HepG2 (cell line): ENCODE results near the gene MIEF1. TPM values are rescaled to one million over a fixed set of nuclear protein-coding genes. Genes with fewer than 3 reads are reported as not detected.

Experiments
- CCDC6 ChIP-seq: sonication (generic); formaldehyde crosslinking; IDR thresholded peaks from 2 replicates; pipeline ENCODE4 v1.8.1; 2022; ENCODE audit warnings: mild to moderate bottlenecking, missing genetic modification reagents, moderate library complexity
- HOXA5 ChIP-seq: sonication (generic); formaldehyde crosslinking; IDR thresholded peaks from 2 replicates; pipeline ENCODE4 v1.4.0; 2020; ENCODE audit warnings: missing genetic modification reagents
- JARID2 ChIP-seq: sonication (generic); formaldehyde crosslinking; IDR thresholded peaks from 2 replicates; pipeline ENCODE4 v1.8.1; 2023; ENCODE audit warnings: missing genetic modification reagents, inconsistent platforms; ENCODE audit not compliant: insufficient replicate concordance
- KLF16 ChIP-seq, 2 experiments: sonication (generic) in 1 of 2; formaldehyde crosslinking in 1 of 2; IDR thresholded peaks; 2 replicates each; pipeline versions ENCODE4 v1.6.1 to v1.8.0; 2016 to 2023; ENCODE audit warnings: missing genetic modification reagents in 2 of 2, missing compliant biosample characterization in 1 of 2
- KMT2B ChIP-seq: IDR thresholded peaks from 2 replicates; pipeline ENCODE4 v1.6.1; 2016; ENCODE audit warnings: missing genetic modification reagents, missing compliant biosample characterization
- MEIS2 ChIP-seq: sonication (generic); formaldehyde crosslinking; IDR thresholded peaks from 2 replicates; pipeline ENCODE4 v1.9.0; 2021; ENCODE audit warnings: mild to moderate bottlenecking, missing genetic modification reagents
- NFE2 ChIP-seq: sonication (generic); formaldehyde crosslinking; IDR thresholded peaks from 2 replicates; pipeline ENCODE4 v1.4.0; 2020; ENCODE audit warnings: missing genetic modification reagents
- NFIC ChIP-seq: IDR thresholded peaks from 2 replicates; pipeline ENCODE4 v1.6.1; 2012; ENCODE audit warnings: mild to moderate bottlenecking, low read length, inconsistent platforms
- NR2F2 ChIP-seq: IDR thresholded peaks from 2 replicates; pipeline ENCODE4 v1.6.1; 2012; ENCODE audit warnings: low read depth, inconsistent platforms, borderline replicate concordance
- RBM22 ChIP-seq: fragments of 200-400 bp; formaldehyde crosslinking; optimal IDR thresholded peaks from 2 replicates; pipeline ENCODE3; 2017; ENCODE audit warnings: mild to moderate bottlenecking, low read length, moderate library complexity
- RCOR2 ChIP-seq: IDR thresholded peaks from 2 replicates; pipeline ENCODE4 v1.6.1; 2016; ENCODE audit warnings: missing biosample characterization, missing genetic modification reagents
- SKI ChIP-seq: fragments of 450-650 bp; IDR thresholded peaks from one replicate; pipeline ENCODE4 v1.6.1; 2018; ENCODE audit warnings: mild to moderate bottlenecking; ENCODE audit not compliant: partially characterized antibody
- TEAD3 ChIP-seq: optimal IDR thresholded peaks from 2 replicates; pipeline ENCODE3; 2016; ENCODE audit warnings: borderline replicate concordance
- TIGD3 ChIP-seq: sonication (generic); formaldehyde crosslinking; IDR thresholded peaks from 2 replicates; pipeline ENCODE4 v1.5.1; 2020; ENCODE audit warnings: mild to moderate bottlenecking, missing genetic modification reagents, borderline replicate concordance
- YEATS4 ChIP-seq: sonication (generic); formaldehyde crosslinking; IDR thresholded peaks from 2 replicates; pipeline ENCODE4 v1.4.0; 2020; ENCODE audit warnings: missing genetic modification reagents, borderline replicate concordance
- ZBTB42 ChIP-seq: sonication (generic); formaldehyde crosslinking; IDR thresholded peaks from 2 replicates; pipeline ENCODE4 v1.5.0; 2020; ENCODE audit warnings: mild to moderate bottlenecking, missing genetic modification reagents
- ZC3H13 ChIP-seq: sonication (generic); formaldehyde crosslinking; IDR thresholded peaks from 2 replicates; pipeline ENCODE4 v1.8.1; 2023; ENCODE audit warnings: mild to moderate bottlenecking, missing genetic modification reagents, moderate library complexity
- ZFAT ChIP-seq: sonication (generic); formaldehyde crosslinking; conservative IDR thresholded peaks from 2 replicates; pipeline ENCODE4 v1.8.1; 2023; ENCODE audit warnings: missing genetic modification reagents, inconsistent platforms
- ZNF281 ChIP-seq: sonication (generic); formaldehyde crosslinking; IDR thresholded peaks from 2 replicates; pipeline ENCODE4 v1.4.0; 2020; ENCODE audit warnings: missing genetic modification reagents, borderline replicate concordance
- ZNF724P ChIP-seq: sonication (generic); formaldehyde crosslinking; IDR thresholded peaks from 2 replicates; pipeline ENCODE4 v1.8.0; 2022; ENCODE audit warnings: missing genetic modification reagents, borderline replicate concordance
- ZNF800 ChIP-seq: sonication (generic); formaldehyde crosslinking; IDR thresholded peaks from 2 replicates; pipeline ENCODE4 v1.4.0; 2020; ENCODE audit warnings: missing genetic modification reagents
- ZNF879 ChIP-seq: sonication (generic); formaldehyde crosslinking; IDR thresholded peaks from 2 replicates; pipeline ENCODE4 v1.8.1; 2023; ENCODE audit warnings: missing genetic modification reagents
- ZSCAN29 ChIP-seq: sonication (generic); formaldehyde crosslinking; conservative IDR thresholded peaks from 2 replicates; pipeline ENCODE4 v1.4.0; 2020; ENCODE audit warnings: mild to moderate bottlenecking, missing genetic modification reagents
- polyA plus RNA-seq, 8 experiments: library from polyadenylated mRNA; depleted of rRNA in 3 of 8; stranded (reverse) in 7 of 8; unstranded in 1 of 8; fragments of >200 nt; fragmentation: Illumina TruSeq in 4 of 8; extraction: Trizol in 4 of 8; gene quantifications; 2 replicates each; pipeline versions ENCODE4 v1.2.1 to v1.2.3, GENCODE V29; 2011 to 2016; ENCODE audit warnings: low read depth in 4 of 8, missing spikeins in 1 of 8, mixed read lengths in 1 of 8; ENCODE audit not compliant: insufficient read depth in 1 of 8
- total RNA-seq, 5 experiments: library from RNA; depleted of rRNA; stranded (reverse); fragments of >200 nt; fragmentation: Illumina TruSeq; extraction: Trizol; gene quantifications; 2 replicates each; pipeline ENCODE4 v1.2.3, GENCODE V29; 2016; ENCODE audit warnings: low read depth in 1 of 5
- TF ChIP-seq, protein P1 (sequence below): sonication (generic); formaldehyde crosslinking; IDR thresholded peaks from 2 replicates; pipeline ENCODE4 v1.5.0; 2020; ENCODE audit warnings: mild to moderate bottlenecking, missing genetic modification reagents, borderline replicate concordance

The MIEF1 gene
- total and polyA plus RNA-seq, 2 of the 13 experiments (the other 11 are each of a cell fraction or from before 2014, with no cell fraction given): 21.7 to 34.8 TPM

- TF ChIP-seq, protein P1, sequence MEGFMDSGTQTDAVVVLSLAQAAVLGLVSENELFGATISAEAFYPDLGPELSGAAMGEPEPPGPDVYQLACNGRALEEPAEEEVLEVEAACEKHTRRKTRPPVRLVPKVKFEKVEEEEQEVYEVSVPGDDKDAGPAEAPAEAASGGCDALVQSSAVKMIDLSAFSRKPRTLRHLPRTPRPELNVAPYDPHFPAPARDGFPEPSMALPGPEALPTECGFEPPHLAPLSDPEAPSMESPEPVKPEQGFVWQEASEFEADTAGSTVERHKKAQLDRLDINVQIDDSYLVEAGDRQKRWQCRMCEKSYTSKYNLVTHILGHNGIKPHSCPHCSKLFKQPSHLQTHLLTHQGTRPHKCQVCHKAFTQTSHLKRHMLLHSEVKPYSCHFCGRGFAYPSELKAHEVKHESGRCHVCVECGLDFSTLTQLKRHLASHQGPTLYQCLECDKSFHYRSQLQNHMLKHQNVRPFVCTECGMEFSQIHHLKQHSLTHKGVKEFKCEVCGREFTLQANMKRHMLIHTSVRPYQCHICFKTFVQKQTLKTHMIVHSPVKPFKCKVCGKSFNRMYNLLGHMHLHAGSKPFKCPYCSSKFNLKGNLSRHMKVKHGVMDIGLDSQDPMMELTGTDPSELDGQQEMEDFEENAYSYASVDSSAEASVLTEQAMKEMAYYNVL (CRISPR knock-in tag): no peak; the same call in 1 of the 2 replicates
- TF ChIP-seq KMT2B (CRISPR knock-in tag) (no peak), RBM22 (no peak), RCOR2 (CRISPR knock-in tag) (no peak), CCDC6 (no peak), TEAD3 (peak; percentile 27), KLF16 (CRISPR knock-in tag; IDR thresholded peaks at IDR 0.05) (no peak), HOXA5 (CRISPR knock-in tag) (no peak), YEATS4 (CRISPR knock-in tag) (peak; percentile 20; the same call in 1 of the 2 replicates), TIGD3 (CRISPR knock-in tag) (no peak), ZNF800 (CRISPR knock-in tag) (no peak), SKI (no peak), MEIS2 (CRISPR knock-in tag) (0 out of 2 replicates have a peak, but pooled peaks have one; percentile 29), ZNF281 (CRISPR knock-in tag) (no peak), ZFAT (CRISPR knock-in tag) (no peak), ZNF724P (no peak), NFE2 (CRISPR knock-in tag) (no peak), ZC3H13 (CRISPR knock-in tag) (no peak), JARID2 (CRISPR knock-in tag) (no peak), ZBTB42 (no peak), NR2F2 (no peak), ZNF879 (CRISPR knock-in tag) (no peak), ZSCAN29 (no peak), NFIC (no peak)
Measured at GRCh38 chr22:39534092-39534506, 32.0 kb downstream of the MIEF1 start (continued).
